C1 segment of cervical spinal cord (tissue), 14 donors: ENCODE data around the gene ANXA7.
"Not testable (repeated sequence)": the region's sequence is repeated elsewhere in the genome, so short reads cannot be mapped to it uniquely, and the experiment has no call there.

Experiments used
- DNase-seq, 14 donors: peaks; one replicate each; lab custom pipeline; 2025; lab: John Stamatoyannopoulos, UW

Gene ANXA7

DNA sequence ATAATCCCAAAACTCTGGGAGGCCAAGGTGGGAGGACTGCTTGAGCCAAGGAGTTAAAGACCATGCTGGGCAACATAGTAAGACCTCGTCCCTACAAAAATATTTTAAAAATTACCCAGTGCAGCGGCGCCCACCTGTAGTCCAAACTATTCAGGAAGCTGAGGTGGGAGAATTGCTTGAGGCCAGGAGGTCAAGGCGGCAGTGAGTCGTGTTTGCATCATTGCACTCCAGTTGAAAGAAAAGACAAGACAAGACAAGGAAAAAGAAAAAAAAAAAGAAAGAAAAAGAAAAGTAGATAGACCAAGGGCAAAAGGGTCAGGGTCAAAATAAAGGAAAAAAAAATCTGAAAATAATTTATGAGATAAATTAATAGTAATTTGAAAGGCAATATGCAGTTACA, 5.8 kb downstream of the ANXA7 start:
- no peak for DNase-seq

DNA sequence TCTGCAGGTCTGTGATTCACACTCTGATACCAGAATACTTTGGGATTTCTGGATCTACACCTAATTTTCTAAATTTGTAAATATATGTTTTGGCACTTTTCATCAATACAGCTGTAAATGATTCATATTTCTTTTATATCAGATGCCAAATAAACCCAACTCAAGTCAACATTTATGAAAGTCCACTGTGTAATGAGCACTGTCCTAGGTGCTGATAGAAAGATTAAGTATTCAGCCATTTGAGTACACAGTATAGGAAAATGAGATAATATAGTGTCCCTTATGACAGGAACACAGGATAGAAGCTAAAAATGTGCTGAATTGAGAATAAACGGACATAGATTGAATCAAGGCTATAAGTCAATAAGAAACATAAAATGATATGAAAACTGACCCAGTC, 6.4 kb downstream of the ANXA7 start:
- no peak for DNase-seq

DNA sequence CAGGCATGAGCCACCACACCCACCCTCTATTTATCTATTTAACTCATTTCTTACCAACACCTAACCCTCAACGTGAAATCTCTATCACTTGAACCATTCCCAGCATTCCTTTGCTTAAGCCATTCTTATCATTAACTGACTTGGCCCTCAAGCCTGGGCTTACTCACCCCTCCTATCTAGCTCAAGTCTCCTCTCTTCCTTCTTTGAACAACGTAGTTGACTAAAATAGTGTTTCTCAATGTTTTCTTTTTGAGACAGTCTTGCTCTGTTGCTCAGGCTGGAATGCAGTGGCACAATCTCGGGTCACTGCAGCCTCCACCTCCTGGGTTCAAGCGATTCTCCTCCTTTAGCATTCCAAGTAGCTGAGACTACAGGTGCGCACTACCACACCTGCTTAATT, 7.0 kb downstream of the ANXA7 start:
- DNase-seq = no peak

DNA sequence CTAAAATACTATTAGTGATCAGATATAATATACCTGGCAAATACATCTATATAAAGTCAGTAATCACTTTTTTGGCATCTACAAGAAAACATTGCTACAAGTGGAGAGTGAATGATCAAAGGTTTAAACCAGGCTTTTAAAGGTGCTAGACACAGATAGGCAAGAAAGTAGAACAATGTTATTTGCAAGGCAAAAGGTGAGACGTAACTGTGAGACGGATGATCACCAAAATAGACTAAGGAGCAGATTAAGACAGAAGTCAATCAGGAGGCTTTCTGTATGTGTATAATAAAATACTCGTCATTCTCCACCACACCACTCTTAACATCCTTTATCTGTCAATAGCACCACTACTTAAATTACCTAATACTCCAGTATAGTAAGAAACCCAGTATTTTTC, 8.3 kb downstream of the ANXA7 start:
- DNase-seq = no peak

DNA sequence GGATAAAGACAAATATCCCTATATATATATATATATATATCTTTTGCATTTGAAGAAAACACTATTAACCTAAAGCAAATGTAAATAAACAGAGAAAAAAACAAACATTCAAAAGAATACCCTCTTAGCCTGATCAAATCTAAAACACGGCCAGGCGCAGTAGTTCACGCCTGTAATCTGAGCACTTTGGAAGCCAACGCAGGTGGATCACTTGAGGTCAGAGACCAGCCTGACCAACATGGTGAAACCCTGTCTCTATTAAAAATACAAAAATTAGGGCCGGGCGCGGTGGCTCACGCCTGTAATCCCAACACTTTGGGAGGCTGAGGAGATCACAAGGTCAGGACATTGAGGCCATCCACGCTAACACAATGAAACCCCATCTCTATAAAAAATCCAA, 9.2 kb downstream of the ANXA7 start:
- no peak for DNase-seq

DNA sequence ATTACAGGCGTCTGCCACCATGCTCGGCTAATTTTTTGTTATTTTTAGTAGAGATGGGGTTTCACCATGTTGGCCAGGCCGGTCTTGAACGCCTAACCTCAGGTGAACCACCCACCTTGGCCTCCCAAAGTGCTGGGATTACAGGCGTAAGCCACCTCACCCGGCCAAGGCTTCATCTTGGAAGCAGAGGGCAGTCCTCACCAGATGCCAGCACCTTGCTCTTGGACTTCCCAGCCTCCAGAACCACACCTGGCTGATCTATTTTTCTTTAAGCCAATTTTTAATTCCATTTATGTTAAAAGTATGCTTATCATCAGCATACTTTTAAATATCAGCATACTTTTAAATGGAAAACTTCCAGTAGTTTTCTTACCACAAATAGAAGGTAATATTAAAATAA, 12.2 kb downstream of the ANXA7 start:
- DNase-seq = no peak

DNA sequence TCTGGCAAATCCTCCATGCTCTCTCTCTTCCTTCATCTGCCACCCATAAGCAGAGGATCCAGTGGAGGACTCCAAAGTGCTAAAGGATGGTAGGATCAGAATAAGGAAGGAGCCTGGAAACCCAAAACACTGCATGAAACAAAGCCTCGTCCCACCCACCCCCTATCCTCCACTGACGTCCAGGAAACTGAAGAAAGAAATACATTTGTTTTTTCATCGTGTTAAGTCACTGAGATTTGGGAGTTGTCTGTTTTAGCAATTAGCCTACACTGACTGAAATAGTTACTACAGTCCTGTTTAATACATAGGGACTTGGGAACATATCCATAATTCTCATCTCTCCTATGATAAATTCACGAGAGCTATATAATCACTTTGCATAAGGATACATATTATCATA, 14.8 kb downstream of the ANXA7 start:
- DNase-seq = no peak

DNA sequence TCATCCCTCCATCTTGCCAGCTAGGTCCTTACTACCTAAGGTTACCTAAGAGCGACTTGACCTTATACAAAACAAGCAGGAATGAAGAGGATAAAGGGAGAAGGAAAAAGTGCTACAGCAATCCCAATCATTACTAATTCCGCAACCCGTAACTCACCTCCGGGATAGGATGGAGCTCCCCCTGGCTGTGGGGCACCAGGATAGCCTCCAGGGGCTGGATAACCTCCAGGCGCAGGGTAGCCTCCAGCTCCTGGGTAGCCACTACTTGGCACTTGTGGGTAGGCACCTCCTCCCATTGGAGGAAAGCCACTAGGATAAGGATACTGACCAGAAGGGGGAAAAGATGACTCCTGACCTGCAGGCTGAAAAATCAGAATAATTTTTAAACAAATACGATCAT, 15.8 kb downstream of the ANXA7 start:
- DNase-seq = no peak

DNA sequence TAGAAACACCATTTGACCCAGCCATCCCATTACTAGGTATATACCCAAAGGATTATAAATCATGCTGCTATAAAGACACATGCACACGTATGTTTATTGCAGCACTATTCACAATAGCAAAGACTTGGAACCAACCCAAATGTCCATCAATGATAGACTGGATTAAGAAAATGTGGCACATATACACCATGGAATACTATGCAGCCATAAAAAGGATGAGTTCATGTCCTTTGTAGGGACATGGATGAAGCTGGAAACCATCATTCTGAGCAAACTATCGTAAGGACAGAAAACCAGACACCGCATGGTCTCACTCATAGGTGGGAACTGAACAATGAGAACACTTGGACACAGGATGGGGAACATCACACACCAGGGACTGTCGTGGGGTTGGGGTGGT, 19.5 kb downstream of the ANXA7 start:
- DNase-seq = not testable (repeated sequence)

DNA sequence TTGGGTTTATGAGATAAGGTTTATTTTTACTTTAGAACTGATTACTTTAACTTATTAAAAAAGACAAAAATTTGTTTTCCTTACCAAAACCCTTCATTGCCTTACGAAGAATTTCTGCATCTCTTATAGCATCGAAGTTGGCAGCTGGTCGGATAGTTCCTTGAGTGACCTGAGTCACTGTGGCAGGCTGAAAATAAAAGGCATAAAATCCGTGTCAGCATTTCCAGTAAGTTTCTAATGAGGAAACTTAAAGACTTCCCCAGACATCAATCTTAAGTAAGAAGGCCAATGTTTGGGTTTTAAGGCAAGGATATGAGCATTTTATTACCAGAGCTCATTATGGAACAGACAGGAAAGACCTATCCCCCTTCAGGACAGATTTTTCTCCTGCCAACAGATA, 25.6 kb downstream of the ANXA7 start:
- no peak for DNase-seq

DNA sequence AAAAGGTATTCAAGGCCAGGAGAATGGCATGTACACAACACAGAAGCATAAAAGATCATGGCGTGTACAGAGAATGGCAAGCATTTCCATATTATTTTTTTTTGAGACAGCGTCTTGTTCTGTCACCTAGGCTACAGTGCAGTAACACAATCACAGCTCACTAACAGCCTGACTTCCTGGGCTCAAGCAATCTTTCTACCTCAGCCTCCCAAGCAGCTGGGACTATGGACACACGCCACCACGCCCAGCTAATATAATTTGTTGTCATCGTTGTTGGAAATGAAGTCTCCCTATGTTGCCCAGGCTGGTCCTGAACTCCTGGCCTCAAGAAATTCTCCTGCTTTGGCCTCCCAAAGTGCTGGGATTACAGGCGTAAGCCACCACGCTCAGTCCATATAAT, 27.3 kb downstream of the ANXA7 start:
- no peak for DNase-seq

DNA sequence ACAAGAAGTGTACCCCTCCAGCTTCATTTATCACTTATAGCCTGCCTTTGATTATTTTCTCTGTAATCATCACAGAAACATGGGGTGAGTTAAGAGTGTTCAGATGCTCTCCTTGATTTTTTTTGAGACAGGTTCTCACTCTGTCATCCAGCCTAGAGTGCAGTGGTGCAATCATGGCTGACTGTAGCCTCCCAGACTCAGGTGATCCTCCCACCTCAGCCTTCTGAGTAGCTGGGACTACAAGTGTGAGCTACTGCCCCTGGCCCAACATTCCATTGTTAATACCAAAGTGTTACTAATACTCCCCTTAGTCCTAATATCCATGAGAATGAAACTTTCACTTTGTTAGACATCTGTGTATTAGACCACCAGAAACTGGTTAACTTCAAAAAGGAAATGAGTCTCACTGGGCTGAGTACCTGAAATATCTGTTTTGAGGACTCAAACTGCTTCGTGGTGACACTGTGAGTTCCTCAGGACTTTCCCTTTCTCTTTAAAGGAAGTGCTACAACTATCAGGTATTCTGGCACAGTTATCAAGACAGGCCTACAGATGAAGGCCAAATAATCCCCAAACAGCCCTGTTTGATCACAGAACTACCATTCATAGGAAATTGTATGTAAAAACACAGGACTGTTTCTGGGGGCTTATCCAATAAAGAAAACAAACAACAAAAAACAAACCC, 34.7 kb downstream of the ANXA7 start:
- DNase-seq = no peak

DNA sequence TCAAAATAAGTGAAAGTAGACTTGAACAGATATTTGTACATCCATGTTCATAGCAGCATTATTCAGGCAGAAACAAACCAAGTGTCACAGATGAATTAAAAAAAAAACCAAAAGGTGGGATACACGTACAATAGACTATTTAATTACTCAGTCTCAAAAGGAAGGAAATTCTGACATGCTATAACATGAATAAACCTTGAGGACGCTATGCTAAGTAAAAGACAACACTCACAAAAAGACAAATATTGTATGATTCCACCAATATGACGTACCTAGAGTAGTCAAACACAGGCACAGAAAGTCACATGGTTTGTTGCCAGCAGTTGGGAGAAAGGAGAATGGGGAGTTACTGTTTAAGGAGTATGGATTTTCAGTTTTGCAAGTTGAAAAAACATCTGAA, 37.2 kb downstream of the ANXA7 start:
- no peak for DNase-seq

DNA sequence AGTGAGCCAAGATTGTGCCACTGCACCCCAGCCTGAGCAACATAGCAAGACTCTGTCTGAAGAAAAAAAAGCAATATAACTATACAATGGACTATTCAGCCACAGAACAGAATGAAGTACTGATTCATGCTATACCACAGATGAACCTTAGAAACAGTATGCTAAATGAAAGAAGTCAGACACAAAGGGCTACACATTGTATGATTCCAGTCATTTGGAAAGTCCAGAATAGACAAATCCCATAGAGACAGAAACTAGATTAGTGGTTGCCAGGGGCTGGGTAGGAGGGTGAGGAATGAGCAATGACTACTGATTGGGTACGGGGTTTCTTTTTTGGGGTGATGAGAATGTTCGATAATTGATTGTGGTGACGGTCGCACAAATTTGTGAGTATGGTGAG, 45.6 kb downstream of the ANXA7 start:
- DNase-seq = peak in 1 of 14 donors; percentile 20

DNA sequence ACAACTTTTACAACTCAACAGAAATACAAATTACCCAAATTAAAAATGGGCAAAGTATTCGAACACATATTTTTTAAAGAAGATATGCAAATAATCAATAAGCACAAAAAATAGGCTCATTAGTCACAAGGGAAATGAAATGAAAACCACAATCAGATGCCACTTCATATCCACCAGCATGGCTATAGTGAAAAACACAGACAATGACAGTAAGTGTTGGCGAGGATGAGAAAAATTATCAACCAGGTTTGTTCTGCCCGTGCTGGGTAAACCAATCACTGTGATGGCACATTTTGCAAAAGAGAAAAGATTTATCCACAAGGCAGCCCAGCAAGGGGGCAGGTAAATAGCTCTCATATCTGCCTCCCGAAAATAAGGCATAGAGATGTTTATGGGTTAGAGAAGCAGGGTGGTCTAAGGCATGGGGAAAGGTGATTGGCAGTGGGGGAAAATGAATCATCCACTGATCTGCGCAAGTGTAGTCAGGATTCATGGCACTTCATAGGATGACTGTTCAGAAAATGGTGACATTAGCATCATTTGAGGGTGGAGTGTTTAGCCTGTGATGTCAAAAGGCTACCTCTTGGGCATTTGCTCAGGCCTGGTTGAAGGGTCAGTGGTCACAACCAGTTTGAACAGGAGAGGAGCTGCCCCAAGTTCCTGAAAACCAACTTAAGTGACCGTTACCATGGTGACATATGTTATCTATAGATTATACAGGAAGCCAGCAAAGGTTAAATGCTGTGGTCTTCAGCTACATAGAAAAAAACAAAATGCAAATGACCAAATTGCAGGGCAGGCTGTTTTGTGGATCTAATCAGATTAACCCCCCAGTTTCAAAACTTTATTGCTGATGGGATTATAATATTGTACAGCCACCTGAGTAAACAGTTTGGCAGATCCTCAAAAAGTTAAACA, 47.2 kb downstream of the ANXA7 start:
- no peak for DNase-seq

DNA sequence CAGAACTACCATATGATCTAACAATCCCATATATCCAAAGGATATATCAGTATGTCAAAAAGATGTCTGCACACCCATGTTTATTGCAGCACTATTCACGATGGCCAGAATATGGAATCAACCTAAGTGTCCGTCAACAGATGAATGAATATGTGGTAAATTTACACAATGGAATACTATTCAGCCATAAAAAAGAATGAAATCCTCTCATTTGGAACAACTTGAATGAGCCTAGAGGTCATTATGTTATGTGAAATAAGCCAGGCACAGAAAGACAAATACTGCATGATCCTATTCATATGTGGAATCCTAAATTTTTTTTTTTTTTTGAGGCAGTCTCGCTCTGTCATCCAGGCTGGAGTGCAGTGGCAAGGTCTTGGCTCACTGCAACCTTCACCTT, 48.9 kb downstream of the ANXA7 start:
- DNase-seq = no peak

DNA sequence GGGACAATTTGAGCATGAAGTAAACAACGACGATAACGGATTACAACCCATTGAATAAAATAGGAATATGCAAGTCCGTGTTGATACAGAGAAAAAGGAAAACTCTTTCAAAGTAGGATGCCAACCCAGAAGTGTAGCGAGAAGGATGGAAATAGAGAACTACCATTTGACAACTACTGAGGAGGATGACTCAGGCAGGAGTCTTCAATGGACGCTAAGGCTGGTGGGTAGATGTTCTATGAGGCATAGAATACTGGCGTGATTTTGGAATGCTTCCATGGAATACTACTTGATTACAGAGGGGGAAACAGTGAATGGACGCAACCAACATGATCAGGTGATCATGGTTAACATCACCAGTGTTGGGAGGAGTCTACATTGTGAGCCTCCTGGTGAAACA, 54.4 kb downstream of the ANXA7 start:
- DNase-seq = no peak

DNA sequence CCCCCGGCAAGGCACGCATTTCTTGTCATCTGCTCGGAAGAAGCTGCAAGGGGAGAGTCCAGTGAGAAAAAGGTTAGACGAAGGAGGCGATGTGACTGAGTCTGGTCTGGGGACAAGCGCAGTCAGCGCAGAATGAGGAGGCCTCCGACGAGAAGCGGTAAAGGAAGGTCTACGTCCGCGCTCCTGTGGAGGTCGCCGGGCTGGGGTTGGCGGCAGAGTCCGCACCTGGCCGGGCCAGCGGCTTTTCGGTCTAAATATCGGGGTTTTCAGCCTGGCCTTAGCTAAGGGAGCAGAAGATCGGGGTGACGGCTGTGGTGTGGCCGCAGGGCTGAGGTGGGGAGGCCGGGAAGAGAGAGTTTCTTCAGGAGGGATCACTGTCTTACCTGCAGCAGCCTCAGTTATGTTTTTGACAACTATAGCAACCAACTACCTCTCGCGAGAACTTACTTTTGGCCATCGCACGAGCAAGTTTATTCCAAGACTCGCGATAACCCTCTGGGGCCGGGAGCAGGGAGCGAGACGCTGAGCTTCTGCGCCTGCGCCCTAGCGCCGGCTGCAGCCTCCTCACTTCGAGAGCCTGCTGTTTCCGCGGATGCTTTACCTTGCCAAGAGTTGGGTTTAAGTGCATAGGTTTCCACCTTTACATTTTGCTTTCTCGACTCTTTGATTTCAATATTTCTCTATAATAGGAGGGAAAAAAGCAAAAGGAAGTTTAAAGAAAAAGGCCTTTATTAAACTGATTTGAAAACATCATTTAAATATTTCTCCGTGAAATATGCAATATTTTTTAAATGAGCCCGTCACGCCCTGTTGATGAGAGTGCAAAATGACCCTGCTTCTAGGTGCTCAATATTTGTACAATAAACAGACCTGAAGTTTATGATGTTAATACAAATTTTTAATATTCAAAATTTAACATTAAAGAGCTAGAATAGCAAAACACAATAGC, 55.3 kb downstream of the ANXA7 start, which contains the start of gene CFAP70:
CFAP70 (minus strand) TSS at position 534 of the 949 bp plus-strand sequence. CDS start 4,068 bp downstream, outside the sequence.
- DNase-seq = peak; percentile 22 to 97 (median 74)

DNA sequence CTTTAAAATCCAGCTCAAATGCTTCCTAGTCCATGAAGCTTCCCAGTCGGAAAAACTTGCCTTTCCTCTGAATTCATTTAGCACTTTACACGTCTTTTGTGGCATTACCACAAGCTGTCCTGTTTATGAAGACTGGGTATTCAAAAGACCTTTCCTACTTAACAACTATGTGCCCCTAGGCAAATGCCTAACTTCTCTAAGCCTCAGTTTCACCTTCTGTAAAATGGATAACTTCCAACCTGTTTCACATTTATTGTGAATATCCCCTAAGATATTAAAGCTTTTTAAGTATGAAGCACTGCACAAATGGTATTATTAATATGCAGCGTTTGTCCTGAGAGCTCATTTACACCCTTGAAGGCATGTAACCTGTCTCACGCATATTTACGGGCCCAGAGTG, 56.0 kb downstream of the ANXA7 start:
- DNase-seq = no peak

DNA sequence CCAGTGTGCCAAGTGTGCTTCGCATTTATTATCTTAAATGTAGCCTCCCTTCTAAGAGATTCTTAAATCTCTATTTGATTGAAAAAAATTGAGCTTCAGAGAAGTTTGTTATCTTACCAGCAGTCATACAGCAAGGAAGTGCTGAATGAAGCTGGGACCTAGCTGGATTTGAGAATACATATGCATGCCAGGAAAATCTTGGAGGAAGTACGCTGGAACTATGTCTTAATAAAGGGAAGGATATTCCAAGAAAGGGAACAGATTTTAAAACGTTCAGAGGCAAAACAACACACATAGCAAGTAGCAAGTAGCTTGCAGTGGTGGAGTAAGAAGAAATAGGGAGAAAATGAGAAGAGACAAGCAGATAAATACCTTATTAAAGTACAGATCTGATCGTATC, 56.7 kb downstream of the ANXA7 start:
- no peak for DNase-seq

DNA sequence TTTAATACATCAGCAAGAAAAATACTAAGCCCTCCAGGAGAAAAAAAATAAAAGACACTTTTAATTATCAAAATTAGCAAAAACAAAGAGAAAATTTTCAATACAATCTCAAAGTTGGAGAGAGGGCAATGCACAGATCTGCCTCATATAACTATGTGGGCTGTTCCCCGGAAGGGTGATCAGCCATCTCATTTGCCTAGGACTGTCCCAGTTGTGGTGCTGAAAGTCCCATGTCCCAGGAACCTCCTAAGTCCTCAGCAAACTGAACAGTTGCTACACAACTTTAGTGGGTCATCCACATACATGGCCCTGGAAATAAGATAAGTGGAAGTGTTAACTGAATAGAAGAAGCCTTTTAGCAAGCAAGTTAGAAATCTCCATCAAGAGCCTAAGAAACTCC, 69.6 kb downstream of the ANXA7 start:
- DNase-seq = no peak

DNA sequence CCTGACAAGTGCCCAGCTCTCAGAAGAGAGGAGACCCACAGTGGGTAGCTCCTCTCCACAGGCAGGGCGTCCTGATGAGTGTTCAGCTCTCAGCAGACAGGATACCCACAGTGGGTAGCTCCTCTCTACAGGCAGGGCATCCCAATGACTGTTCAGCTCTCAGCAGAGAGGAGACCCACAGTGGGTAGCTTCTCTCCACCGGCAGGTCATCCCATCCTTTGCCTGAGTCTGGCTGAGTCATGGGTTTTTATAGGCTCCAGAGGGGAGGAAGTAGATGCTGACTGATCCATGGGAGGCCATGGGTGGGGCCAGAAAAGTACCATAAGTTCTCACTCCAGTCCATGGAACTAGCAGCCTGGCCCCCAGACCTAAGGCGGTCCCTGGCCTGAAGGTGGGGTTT, 73.7 kb downstream of the ANXA7 start:
- no peak for DNase-seq
